IPS-18c (cell line): Measurements from ENCODE around the gene GALNT15.
A peak's percentile ranks its signal among the peaks of the same experiment; 100 is the strongest.

Experiments used
- H3K4me3 ChIP-seq: 2 replicates; pipeline ENCODE4 v1.7.0; 2013; ENCODE audit warnings: low read depth, mild to moderate bottlenecking, low read length, moderate library complexity; ENCODE audit not compliant: insufficient read depth
- H3K9me3 ChIP-seq: one replicate; pipeline ENCODE4 v1.6.1; 2013; ENCODE audit warnings: mild to moderate bottlenecking, low read length, moderate library complexity; ENCODE audit not compliant: control insufficient read depth, insufficient read depth

The GALNT15 gene

GRCh38 chr3:16252988-16253387 is 78.5 kb downstream of the GALNT15 start:
- Histone ChIP-seq H3K4me3 (no peak overlapping the region), H3K9me3 (no peaks in the 10 kb centered on the region)

DNA sequence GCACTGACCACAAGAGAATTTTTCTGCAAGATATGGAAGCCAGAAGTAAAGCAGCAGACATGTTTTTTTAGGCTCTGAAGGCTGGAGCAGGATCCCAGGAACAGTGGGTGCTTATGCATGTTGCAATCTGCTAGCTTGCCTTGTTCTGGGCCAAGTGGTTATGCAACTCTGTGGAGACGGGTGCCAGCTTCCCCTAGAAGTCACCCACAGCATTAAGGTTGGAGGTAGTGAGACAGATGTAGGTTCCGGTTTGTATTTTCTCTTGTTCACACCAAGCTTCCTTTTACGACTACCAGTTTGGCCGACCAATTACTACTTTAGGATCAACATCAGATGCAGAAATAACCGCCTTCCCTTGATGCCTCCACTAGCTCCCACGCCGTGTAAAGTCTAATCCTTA is 79.1 kb downstream of the GALNT15 start:
- no peak overlapping the region for H3K4me3 ChIP-seq

GRCh38 chr3:16254916-16255315 is 80.4 kb downstream of the GALNT15 start:
- Histone ChIP-seq H3K4me3 (no peak overlapping the region), H3K9me3 (no peaks in the 10 kb centered on the region)

More for the DNA sequence above, 79.1 kb downstream of the GALNT15 start:
- H3K9me3 ChIP-seq = no peaks in the 10 kb centered on the region

- no peak overlapping the region for H3K4me3 ChIP-seq
- no peaks in the 10 kb centered on the region for H3K9me3 ChIP-seq
Measured at GRCh38 chr3:16255326-16255725, 80.8 kb downstream of the GALNT15 start.

GRCh38 chr3:16255726-16256125 is 81.2 kb downstream of the GALNT15 start:
- Histone ChIP-seq H3K4me3 (no peak overlapping the region), H3K9me3 (no peaks in the 10 kb centered on the region)

GRCh38 chr3:16257309-16257708 is 82.8 kb downstream of the GALNT15 start:
- Histone ChIP-seq H3K9me3 (no peaks in the 10 kb centered on the region), H3K4me3 (no peak overlapping the region)

- H3K9me3 ChIP-seq = no peaks in the 10 kb centered on the region
Measured at GRCh38 chr3:16258177-16258576, 83.7 kb downstream of the GALNT15 start.

DNA sequence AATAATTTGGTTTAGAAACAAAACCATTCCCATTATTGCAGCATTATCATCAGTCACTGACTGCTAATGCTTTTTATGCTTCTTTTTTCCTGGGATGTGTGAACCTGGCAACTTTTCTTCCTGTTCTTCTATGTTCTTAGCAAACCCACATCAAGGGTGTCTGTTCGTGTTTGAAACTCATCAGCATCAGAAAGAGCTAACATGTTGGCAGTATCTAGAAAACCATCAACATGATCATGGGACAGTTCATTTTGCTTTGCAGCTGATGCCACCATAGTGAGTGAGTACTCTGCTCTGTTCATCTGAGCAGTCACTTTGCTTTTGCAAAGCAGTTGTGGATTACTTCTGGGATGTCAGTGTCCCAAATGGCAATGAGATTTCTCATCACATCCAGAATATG is 84.4 kb downstream of the GALNT15 start:
- Histone ChIP-seq H3K4me3 (no peak overlapping the region), H3K9me3 (no peaks in the 10 kb centered on the region)

More at GRCh38 chr3:16258177-16258576, 83.7 kb downstream of the GALNT15 start:
- no peak overlapping the region for H3K4me3 ChIP-seq

DNA sequence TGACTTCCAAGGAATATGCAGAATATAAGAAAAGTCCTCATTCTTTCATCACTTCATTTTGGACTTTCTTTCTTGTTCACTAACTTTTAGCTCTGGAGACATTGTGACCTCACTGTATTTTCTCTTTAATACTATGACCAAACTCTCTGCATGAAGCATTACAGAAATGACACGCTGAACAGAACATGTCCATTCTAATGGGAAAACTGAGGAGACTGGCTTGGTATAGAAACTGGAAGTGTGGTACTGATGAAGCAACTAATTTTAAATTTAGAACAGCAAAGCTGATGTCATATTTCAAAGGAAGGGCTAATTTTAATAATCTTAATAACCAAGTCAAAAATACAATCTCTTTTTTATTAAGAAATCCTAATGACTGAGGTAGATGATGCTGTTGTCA is 85.6 kb downstream of the GALNT15 start:
- no peaks in the 10 kb centered on the region for H3K9me3 ChIP-seq
- no peak overlapping the region for H3K4me3 ChIP-seq

DNA sequence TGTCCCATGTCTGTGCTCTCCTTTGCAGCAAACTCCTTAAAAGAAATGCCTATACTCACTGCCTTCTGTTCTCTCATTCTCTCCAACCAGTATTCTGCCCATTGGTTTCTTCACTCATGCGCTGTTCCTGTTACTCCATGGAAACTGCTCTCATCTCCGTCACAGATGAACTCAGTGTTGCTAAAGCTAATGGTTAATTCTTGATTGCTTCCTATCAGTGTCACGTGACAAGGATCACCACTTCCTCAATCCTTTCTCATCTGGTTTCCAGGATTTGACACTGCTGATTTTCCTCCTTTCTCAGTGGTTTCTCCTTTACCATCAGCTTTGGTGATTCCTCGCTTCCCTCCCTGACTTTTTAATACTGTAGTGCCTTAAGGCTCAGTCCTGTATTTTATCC is 87.7 kb downstream of the GALNT15 start:
- Histone ChIP-seq H3K9me3 (no peaks in the 10 kb centered on the region), H3K4me3 (no peak overlapping the region)

GRCh38 chr3:16264174-16264707 is 89.8 kb downstream of the GALNT15 start:
- no peaks in the 10 kb centered on the region for H3K9me3 ChIP-seq
- H3K4me3 ChIP-seq = peak overlapping the region; percentile 94

- H3K9me3 ChIP-seq = no peaks in the 10 kb centered on the region
- peak within 1 kb of the TSS; percentile 97 for H3K4me3 ChIP-seq
Measured at GRCh38 chr3:16264708-16265454, 90.4 kb downstream of the GALNT15 start, which contains the start of the genes DPH3 and OXNAD1. Gene DPH3 (minus strand): TSS chr3:16264943. CDS start chr3:16264876, 67 bp downstream. Gene OXNAD1 (plus strand): TSS chr3:16265212. CDS start chr3:16270953, 5,741 bp downstream.

DNA sequence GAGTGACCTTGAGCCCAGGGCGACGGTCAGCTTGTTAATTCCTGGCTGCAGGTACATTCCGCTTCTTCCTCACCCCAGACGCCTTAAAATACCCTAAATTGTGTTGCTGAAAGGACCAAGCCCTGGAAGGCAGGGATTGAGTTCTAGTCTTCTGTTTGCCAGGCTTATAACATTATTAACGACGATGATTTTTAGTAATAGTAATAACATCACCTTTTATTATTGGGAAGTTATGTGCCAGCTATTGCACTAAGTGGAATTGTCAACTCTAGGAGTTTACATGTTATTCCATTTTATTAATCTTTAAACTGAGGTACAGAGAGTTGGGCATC is 90.9 kb downstream of the GALNT15 start:
- peak overlapping the region; percentile 97 for H3K4me3 ChIP-seq
- no peaks in the 10 kb centered on the region for H3K9me3 ChIP-seq

GRCh38 chr3:16266714-16267113 is 92.2 kb downstream of the GALNT15 start:
- no peak overlapping the region for H3K4me3 ChIP-seq
- H3K9me3 ChIP-seq = no peaks in the 10 kb centered on the region

- Histone ChIP-seq H3K9me3 (no peaks in the 10 kb centered on the region), H3K4me3 (no peak overlapping the region)
Measured at GRCh38 chr3:16270855-16271254, 96.4 kb downstream of the GALNT15 start.

- Histone ChIP-seq H3K4me3 (no peak overlapping the region), H3K9me3 (no peaks in the 10 kb centered on the region)
Measured at GRCh38 chr3:16272588-16272987, 98.1 kb downstream of the GALNT15 start.

GRCh38 chr3:16273867-16274266 is 99.4 kb downstream of the GALNT15 start:
- Histone ChIP-seq H3K9me3 (no peaks in the 10 kb centered on the region), H3K4me3 (no peak overlapping the region)

- no peaks in the 10 kb centered on the region for H3K9me3 ChIP-seq
- no peak overlapping the region for H3K4me3 ChIP-seq
Measured at GRCh38 chr3:16277471-16277870, 103.0 kb downstream of the GALNT15 start.
